GM19351 (cell line): ENCODE data around the gene MMP1.

Source experiments
- ATAC-seq: cut with Tn5 transposase; IDR thresholded peaks from one replicate; pipeline ENCODE4 v1.9.1; 2021; ENCODE audit warnings: mild to moderate bottlenecking, moderate library complexity; ENCODE audit not compliant: unreplicated experiment

Gene MMP1

GRCh38 chr11:102798012-102798746 lies at the start of gene MMP1:
Gene MMP1, minus strand, starts transcription at chr11:102798160. Its CDS starts 68 bp downstream, at chr11:102798092.
- no peak for ATAC-seq

- no peak for ATAC-seq
Observed at GRCh38 chr11:102846292-102846691, 48.3 kb upstream of the MMP1 start.

DNA sequence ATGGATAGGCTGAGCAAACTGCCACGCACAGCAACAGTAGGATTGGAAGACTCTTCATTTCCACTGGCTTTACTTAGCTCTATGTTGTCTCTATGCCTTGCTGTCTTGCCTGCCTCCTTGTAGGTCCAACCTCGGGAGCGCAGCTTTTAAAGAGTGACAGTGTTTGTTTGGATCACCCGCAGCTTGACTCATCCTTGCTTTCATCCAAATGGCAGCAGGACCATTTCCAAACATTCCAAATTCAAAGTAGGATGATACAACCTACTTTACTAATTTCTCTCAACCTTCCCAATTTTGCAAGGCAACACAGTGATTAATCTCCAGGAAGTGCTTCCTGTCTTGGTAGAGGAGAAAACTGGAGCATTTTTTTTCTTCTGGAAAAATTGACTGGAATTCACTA lies 45.5 kb upstream of the MMP1 start, which contains the start of gene MMP3:
Gene MMP3, minus strand, starts transcription at position 121 of the 400 bp plus-strand sequence. Its CDS starts 63 bp downstream, at position 58.
- ATAC-seq, result no peak

DNA sequence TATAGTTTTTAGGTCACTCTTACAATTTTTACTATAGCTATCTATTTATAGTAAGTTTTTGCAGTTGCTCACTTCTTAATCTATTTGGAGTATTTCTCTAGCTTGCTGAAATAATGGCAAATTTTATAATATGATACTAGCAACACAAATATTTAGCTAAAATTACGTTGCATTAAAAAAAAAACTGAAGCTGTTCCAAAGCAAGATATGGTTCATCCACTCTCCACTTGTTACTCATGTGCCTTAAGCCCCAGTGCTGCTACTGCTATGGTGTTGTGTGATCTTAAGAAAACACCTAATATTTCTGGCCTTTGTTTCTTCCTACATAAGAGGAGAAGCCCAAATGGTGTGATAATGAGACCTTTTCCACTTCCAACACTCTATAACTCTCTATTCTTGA lies 45.0 kb upstream of the MMP1 start:
- no peak for ATAC-seq

GRCh38 chr11:102840018-102840417 lies 42.1 kb upstream of the MMP1 start:
- ATAC-seq, result no peak

- ATAC-seq, result no peak
Observed at GRCh38 chr11:102837646-102838045, 39.7 kb upstream of the MMP1 start.

GRCh38 chr11:102837156-102837555 lies 39.2 kb upstream of the MMP1 start:
- no peak for ATAC-seq

- ATAC-seq, result no peak
Observed at GRCh38 chr11:102836290-102836875, 38.4 kb upstream of the MMP1 start.

DNA sequence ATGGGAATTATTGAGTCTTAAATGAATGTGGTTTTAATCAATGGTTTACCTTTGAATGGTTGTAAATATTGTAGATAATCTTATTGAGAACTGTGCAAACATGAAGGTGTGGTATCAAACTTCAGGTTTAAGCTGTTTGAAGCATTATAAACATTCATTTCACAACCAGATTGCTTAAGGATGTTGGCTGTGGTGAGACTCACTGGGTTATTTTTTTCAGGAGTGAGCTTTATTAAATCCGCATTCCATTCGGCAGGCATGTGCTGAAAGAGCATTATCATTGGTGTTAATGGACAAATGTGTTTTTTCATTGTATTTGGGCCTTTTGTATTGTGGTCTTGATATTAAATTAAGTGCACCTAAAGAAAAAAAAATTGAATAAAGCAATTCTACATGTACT lies 35.8 kb upstream of the MMP1 start:
- ATAC-seq, result no peak

DNA sequence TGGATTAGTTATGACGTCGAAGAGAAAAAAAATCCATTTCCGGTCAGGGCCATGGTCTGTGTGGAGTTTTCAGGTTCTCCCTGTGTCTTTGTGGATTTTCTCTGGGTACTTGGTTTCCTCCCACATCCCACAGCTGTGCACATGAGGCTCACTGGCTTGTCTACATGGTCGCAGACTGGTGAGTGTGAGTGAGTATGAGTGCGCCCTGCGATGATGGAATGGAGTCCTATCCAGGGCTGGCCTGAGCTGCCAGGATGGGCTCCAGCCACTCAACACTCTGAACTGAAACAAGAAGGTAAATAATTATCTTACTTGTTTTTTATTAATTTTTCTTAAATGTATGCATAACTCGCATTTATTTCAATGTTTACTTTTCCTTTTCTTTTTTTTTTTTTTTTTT lies 34.7 kb upstream of the MMP1 start:
- no peak for ATAC-seq

DNA sequence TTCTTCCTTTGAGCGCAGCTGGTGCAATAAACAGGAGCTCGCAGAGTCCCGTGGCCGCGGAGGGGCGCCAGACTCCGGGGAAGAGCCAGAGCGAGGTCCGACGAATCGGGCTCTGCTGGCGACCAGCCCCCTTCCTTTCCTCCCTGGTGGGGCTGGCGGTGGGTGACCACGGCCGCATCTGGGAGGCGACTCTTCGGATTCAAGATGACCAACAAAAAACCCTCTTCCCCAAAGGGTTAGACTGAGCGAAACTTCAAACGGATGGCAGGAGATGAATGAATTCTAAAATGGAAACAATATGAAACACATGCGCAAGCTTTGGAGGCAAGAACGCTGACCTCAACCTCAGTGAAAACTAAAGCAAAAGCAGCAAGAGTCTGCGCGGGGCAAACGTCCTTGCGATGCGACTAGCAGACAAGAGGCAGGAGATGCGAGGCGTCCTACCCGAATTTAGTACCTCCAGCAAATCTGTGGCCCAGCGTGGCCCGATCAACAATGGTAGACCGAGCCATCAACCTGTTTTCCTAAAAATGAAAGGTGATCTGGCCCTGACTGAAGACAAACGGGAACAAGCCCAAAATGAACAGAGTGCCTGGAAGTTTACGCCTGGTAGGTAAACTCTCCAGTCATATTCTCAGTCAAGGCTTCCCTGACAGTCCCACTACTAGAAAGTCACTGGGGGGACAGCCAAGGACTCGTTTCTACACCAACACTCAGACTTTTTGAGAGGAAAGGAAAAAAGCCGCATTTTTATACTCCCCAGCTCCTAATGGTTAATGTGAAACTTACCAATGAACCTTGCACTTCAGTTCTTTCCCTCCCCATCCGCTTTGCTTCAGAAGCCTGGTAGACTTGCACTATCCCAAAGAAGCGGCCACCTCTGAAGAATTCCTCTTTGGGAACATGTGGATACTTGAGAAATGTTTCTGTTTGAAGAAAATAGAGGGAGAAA lies 33.8 kb upstream of the MMP1 start:
- ATAC-seq, result no peak

DNA sequence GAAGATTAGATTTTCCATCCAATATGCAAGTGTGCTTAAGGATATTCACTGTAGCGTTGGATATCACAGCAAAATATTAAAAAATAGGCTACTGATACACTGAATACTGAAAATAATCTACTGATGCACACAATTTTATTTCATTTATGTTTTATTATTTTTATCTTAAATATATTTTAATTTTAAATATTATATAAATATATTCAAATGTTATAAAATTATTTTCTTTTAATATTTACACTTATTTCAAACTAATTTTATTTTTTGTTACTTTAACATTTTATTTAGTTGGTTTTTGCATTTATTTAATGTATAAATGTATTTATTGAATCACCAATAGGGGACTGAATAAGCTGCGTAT lies 33.1 kb upstream of the MMP1 start:
- no peak for ATAC-seq

GRCh38 chr11:102830001-102830727 lies 32.2 kb upstream of the MMP1 start:
- no peak for ATAC-seq

DNA sequence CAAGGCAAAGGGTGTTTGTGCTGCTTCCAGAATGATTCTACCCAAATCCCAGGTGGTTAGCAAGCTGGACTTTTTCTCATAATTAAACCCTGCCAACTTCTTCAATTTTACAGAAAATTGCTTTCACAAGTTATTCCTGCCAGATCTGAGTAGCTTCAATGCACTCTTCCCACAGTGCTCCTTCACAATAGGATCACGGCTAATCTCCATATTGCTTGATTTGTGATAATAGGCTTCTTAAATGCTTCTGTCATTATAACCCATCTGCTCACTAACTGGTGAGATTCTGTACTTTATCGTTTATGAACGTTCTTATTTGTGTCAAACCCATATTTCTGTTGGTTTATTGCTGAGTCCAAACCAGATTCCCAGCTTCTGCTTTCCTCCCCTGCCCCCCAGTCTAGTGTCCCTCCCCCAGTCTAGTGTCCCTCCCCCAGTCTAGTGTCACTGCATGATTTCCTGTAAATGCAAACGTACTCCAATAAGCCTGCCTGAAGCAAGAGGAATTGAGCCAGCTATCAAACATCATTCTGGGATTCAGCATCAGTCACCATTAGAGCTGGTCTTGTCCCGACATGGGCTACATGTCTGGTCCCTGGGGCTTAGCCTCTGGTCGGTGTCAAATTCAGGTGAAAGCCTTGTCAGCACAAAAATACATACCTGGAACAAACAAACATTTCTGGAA lies 31.5 kb upstream of the MMP1 start:
- ATAC-seq, result no peak

DNA sequence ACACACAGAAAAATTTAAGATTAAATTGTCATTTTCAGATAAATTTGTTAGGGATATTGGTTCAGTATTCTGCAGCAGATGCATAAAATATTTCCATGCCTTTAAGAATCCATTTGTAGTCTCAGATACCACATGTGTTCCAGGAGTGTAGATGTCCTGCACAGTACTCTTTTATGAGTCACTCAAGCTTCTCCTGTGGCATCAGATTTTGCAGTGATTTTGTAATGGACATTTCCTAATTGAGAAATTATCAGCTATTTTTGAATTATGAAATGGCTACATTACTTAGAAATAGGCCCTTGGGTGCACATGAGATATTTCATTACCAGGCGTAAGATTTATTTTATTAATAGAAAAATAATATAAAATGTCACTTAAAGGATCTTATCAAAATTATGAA lies 26.6 kb upstream of the MMP1 start:
- no peak for ATAC-seq

DNA sequence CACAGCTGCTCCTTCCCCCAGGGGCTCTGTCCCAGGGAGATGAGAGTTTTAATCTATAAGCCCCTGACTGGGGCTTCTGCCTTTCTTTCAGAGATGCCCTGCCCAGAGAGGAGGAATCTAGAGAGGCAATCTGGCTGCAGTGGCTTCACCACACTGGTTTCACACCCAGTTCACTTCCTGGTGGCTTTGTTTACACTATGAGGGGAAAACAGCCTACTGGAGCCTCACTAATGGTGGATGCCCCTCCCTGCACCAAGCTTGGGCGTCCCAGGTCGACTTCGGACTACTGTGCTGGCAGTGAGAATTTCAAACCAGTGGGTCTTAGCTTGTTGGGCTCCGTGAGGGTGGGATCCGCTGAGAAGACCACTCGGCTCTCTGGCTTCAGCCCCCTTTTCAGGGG lies 21.5 kb upstream of the MMP1 start:
- no peak for ATAC-seq

DNA sequence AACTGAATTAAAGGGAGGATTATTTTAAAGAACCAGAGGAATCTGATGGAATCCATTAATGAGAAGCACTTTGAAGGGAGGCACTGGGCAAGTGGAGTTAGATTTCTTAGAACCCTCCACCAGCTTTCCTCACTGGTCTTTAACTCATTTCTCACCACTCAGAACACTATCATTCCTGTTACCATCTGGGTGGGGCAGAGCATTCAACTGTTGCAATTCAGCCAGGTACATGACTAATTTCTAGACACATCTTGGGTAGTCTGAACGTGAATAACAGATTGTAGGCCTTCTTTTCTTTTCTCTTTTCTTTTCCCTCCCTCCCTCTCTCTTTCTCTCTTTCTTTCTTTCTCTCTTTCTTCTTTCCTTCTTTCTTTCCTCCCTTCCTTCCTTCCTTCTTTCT lies 15.5 kb upstream of the MMP1 start:
- ATAC-seq, result no peak

DNA sequence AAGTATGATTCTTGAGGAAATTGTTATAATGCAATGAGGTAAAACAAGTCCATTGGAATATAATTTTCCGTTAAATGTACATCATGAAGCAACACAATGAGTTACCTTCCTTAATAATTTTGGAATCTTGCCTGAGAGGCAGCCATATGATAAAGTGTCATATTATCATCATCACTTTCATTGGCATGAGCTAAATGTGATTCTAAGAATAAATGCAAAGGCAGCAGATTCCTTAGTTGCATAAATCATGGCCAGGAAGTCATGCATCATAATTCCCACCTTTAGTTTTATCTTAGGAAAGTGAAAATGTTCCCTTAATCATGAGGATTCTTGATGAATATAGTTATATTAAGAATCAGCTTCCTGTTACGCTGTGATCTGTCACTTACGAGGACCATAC lies 14.2 kb upstream of the MMP1 start:
- ATAC-seq, result no peak

GRCh38 chr11:102810950-102811660 lies 13.1 kb upstream of the MMP1 start:
- ATAC-seq, result no peak

DNA sequence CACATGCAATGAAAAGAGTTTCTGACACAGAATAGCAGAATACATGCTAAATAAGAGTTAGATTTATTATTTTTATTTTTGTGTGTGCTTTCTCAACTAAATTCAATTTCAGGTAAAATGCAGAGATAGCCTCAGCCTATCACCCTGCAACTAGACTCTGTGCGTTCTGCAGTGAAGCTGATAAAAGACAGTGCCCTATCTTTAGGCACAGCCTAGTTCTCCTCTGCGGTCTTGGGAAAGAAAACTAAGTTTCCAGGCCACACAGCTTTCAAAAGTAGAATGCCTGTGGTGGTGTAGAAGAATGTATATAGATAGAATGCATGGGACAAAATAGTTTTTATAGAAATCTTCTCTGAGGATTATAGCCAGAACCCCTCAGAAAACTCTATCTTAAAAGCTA lies 12.0 kb upstream of the MMP1 start:
- ATAC-seq, result no peak
